ENCODE data around the gene CHKA. TPM values are rescaled to one million over a fixed set of nuclear protein-coding genes. Genes with fewer than 3 reads are reported as not detected.

The CHKA gene
- total and polyA plus RNA-seq, 2 of the 4 experiments (the other 2 are of a cell fraction), result 4.5 to 8.4 TPM

- CTCF ChIA-PET, result no interaction called here
- Histone ChIP-seq H4K20me1 (ENCODE audit: insufficient read depth, low read length) (peaks cover 7% of the 10 kb centered on the region), H2BK5ac (ENCODE audit: low read depth, low read length, poor library complexity, severe bottlenecking) (no peak overlapping the region), H2AK9ac (replicated peaks; ENCODE audit: low read depth, low read length, poor library complexity) (no peak overlapping the region), H3K14ac (replicated peaks; ENCODE audit: low read depth, low read length) (no peak overlapping the region), H2BK15ac (ENCODE audit: low read depth, low read length) (no peak overlapping the region), H3K27me3 (ENCODE audit: control insufficient read depth, insufficient read depth, low read length) (no peaks in the 10 kb centered on the region), H3K23ac (ENCODE audit: low read depth, low read length) (no peak overlapping the region), H3K4me3 (ENCODE audit: insufficient read depth, low read depth, low read length) (no peak overlapping the region), H3K79me1 (ENCODE audit: low read depth in 1 of 2, low read length in 2 of 2) (peaks cover 8 to 31% of the 10 kb centered on the region in 2 experiments), H2BK120ac (ENCODE audit: low read depth, low read length) (no peak overlapping the region), H3K4me1 (ENCODE audit: control insufficient read depth, insufficient read depth, low read length) (peaks cover 7% of the 10 kb centered on the region), H3K9me1 (ENCODE audit: insufficient read depth, low read length) (no peaks in the 10 kb centered on the region), H2BK20ac (ENCODE audit: low read depth, low read length) (no peak overlapping the region), H4K8ac (ENCODE audit: low read depth in 2 of 2, low read length in 2 of 2) (no peak overlapping the region), H2AFZ (replicated peaks; ENCODE audit: low read length, poor library complexity) (no peak overlapping the region), H3K36me3 (ENCODE audit: control insufficient read depth, insufficient read depth, low read length) (no peaks in the 10 kb centered on the region), H3K56ac (ENCODE audit: extremely low read depth, insufficient read depth, low read length) (no peak overlapping the region), H4K5ac (ENCODE audit: low read depth, low read length) (no peak overlapping the region), H3K4me2 (ENCODE audit: low read depth, low read length) (no peak overlapping the region), H2AK5ac (ENCODE audit: low read depth, low read length) (no peak overlapping the region), H3K9ac (ENCODE audit: low read depth, low read length) (no peak overlapping the region), H3K27ac (ENCODE audit: insufficient read depth, low read length) (no peak overlapping the region), H3K4ac (ENCODE audit: low read depth, low read length) (no peak overlapping the region), H3K9me3 (ENCODE audit: control insufficient read depth, insufficient read depth, low read length) (no peaks in the 10 kb centered on the region), H4K91ac (ENCODE audit: insufficient read depth, low read depth, low read length) (no peak overlapping the region), H3K18ac (ENCODE audit: low read depth, low read length) (no peak overlapping the region)
- POLR2A ChIA-PET (ENCODE audit: unreplicated experiment), result no interaction called here
- no TSS peak for BruUV-seq (replicated peaks)
- no peak for TF ChIP-seq MXI1 (IDR thresholded peaks at IDR 0.05; ENCODE audit: borderline replicate concordance, low read depth, low read length)
- no peak for TF ChIP-seq CHD1 (IDR thresholded peaks at IDR 0.05; ENCODE audit: low read depth, low read length)
- TF ChIP-seq RCOR1 (IDR thresholded peaks at IDR 0.05; ENCODE audit: insufficient replicate concordance, low read length), result no peak
- TF ChIP-seq USF2 (IDR thresholded peaks at IDR 0.05; ENCODE audit: low read depth, low read length), result no peak
- no peak for TF ChIP-seq FOS (IDR thresholded peaks at IDR 0.05; ENCODE audit: low read depth, low read length)
- TF ChIP-seq NFE2L2 (IDR thresholded peaks at IDR 0.05; ENCODE audit: low read depth, low read length), result no peak
- no peak for TF ChIP-seq RAD21 (IDR thresholded peaks at IDR 0.05; ENCODE audit: low read length)
- TF ChIP-seq MAFK (IDR thresholded peaks at IDR 0.05; ENCODE audit: low read depth, low read length), result no peak
- TF ChIP-seq RFX5 (IDR thresholded peaks at IDR 0.05; ENCODE audit: low read depth, low read length), result no peak
- TF ChIP-seq CEBPB (IDR thresholded peaks at IDR 0.05; ENCODE audit: low read depth, low read length), result no peak
- TF ChIP-seq MAZ (IDR thresholded peaks at IDR 0.05; ENCODE audit: borderline replicate concordance, low read depth, low read length), result no peak
- no peak for TF ChIP-seq CTCF (conservative IDR thresholded peaks at IDR 0.05; ENCODE audit: low read depth, low read length)
- no peak for TF ChIP-seq POLR2A (IDR thresholded peaks at IDR 0.05; ENCODE audit: low read depth, low read length)
- TF ChIP-seq BHLHE40 (IDR thresholded peaks at IDR 0.05; ENCODE audit: low read depth, low read length), result no peak
- TF ChIP-seq SMC3 (IDR thresholded peaks at IDR 0.05; ENCODE audit: low read depth, low read length), result no peak
- no peak for TF ChIP-seq ELK1 (IDR thresholded peaks at IDR 0.05; ENCODE audit: borderline replicate concordance, low read depth, low read length)
- dilution Hi-C loops (cut with HindIII; ENCODE audit: low sequenced_read_pairs, unreplicated experiment), result no loop called here
- intact Hi-C loops (cut with micrococcal nuclease), result loop anchor here (5.0 kb wide), 1 partner anchor 84 kb away; no protein-coding TSS in a partner anchor
- in situ Hi-C loops (cut with MboI; ENCODE audit: low sequenced_read_pairs), result no loop called here
- no peak for DNase-seq
- ATAC-seq (ENCODE audit: low read depth), result no peak
- WGBS, 2 experiments (ENCODE audit: extremely low coverage in 2 of 2, insufficient read length in 1 of 2), result 93% methylated on average over 5 of the region's 9 CpGs; no CpG with 5 or more reads in 1 of the 2 experiments
Measured at GRCh38 chr11:68122936-68123539, 1.9 kb upstream of the CHKA start.

Measured in IMR-90 (cell line).